Vagina (tissue), 2 donors: ENCODE measurements around the gene ZBTB16.

Experiments
- CTCF ChIP-seq, 3 experiments: fragments of 450-650 bp in 2 of 3; fragments of 200-600 bp in 1 of 3; sonication (generic) in 1 of 3; IDR thresholded peaks; one replicate each; pipeline ENCODE4 v1.5.1; 2017 to 2019; ENCODE audit warnings: antibody characterized with exemption in 3 of 3, mild to moderate bottlenecking in 2 of 3, moderate library complexity in 2 of 3
- POLR2AphosphoS5 ChIP-seq, 2 donors: sonication (generic); formaldehyde crosslinking; IDR thresholded peaks; one replicate each; pipeline ENCODE4 v1.9.0; 2017; ENCODE audit warnings: antibody characterized with exemption in 2 of 2, mild to moderate bottlenecking in 2 of 2, low read depth in 1 of 2; ENCODE audit not compliant: insufficient read depth in 1 of 2

DNA sequence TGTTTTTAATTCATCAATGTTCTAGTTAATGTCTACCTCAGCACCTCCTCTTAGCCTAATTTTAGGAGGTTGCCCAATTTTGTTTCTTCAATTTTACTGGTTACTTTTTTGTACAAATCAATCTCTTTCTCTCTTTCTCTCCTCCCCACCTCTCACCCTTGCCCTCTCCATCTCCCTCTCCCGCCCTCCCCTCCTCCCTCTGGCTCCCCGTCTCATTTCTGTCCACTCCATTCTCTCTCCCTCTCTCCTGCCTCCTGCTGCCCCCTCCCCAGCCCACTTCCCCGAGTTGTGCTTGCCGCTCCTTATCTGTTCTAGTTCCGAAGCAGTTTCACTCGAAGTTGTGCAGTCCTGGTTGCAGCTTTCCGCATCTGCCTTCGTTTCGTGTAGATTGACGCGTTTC, 195.8 kb downstream of the ZBTB16 start:
- no peak for TF ChIP-seq CTCF (IDR thresholded peaks at IDR 0.05)
- no peak for TF ChIP-seq POLR2AphosphoS5 (IDR thresholded peaks at IDR 0.05; ENCODE audit: insufficient read depth in 1 of 2, low read depth in 1 of 2)
